GM21390 (cell line): Measurements from ENCODE around the gene RBM38.

Source experiments
- ATAC-seq: cut with Tn5 transposase; IDR thresholded peaks from one replicate; pipeline ENCODE4 v1.9.1; 2021; ENCODE audit not compliant: unreplicated experiment

RBM38 gene

DNA sequence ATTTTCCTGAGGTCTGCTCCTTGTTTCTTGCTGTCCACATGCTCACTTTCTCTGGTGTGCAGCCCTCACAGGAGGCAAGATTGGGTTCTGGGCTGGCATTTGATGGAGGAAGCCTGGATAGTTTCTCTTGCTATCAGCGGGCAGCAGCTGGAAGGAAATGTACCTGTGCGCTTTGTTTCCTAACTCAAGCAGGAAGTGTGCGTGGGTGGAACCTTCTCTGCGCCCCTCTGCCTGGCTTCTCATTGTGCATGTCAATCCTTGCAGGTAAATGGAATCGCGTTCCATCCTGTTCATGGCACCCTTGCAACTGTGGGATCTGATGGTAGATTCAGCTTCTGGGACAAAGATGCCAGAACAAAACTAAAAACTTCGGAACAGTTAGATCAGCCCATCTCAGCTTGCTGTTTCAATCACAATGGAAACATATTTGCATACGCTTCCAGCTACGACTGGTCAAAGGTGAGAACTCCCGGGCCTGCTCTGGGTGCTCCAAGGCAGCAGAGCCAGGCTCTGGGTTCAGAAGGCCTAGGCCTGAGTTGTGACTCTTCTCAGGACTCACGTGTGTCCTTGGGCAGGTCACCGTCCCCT is 16.8 kb upstream of the RBM38 start:
- no peak for ATAC-seq

DNA sequence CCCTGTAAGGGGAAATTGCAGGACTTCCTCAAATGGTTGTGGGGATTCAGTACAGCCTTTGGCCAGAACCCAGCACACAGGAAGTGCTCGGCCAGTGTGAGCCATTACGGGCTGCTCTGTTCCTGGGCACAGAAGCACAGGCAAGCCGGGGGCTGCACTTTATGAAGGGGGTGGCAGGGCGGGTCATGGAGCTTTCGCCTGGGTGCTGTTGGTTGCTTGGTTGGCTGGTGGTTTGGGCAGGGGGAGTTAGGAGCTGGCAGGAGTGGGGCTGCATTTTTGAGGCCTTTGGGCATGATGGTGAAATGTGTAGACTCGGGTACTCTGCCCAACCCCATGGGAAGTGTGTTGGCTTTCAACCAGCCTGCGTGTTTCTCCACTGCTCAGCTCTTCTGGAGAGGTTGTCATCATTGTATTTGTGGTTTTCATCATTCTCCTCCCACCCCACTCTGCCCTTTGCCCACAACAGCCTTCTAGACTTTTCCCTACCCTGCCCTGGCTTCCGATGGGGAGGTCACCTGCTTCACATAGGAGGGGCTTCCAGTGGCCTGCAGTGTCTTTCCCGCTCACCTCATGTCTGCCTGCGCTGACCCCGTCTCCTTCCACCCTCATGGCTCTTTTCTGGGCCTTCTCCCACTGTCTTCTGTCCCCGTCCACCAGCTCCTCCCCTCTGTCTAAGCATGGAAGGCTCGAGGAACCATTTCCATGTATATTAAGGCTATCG is 16.1 kb upstream of the RBM38 start:
- no peak for ATAC-seq

DNA sequence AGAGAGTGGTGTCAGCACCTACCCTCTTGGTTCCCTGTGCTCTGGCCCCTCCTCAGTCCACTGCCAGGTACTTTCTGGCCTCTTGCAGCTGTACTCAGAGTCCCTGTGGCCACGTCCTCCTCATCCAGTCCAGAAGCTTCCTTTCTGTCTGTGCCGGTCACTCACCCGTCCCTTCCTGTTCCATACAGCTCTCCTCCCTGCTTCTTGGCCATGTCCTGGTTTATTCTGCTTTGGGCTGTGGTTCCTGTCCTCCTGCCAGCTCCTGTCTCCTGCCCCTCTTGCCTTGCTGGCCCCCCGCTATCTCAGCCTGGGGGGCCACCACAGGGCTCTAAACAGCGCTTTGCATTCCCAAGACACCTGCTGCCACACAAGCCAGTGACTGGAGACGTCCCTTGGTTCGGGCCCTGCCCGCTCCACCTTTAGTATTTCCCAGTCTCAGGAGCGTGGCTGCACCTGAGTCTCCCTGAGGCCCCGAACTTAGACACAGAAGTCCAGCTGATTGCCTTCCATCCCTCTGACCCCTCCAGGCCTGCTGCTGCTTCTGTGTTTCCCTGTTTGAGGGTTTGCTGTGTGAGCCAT is 15.5 kb upstream of the RBM38 start:
- no peak for ATAC-seq

DNA sequence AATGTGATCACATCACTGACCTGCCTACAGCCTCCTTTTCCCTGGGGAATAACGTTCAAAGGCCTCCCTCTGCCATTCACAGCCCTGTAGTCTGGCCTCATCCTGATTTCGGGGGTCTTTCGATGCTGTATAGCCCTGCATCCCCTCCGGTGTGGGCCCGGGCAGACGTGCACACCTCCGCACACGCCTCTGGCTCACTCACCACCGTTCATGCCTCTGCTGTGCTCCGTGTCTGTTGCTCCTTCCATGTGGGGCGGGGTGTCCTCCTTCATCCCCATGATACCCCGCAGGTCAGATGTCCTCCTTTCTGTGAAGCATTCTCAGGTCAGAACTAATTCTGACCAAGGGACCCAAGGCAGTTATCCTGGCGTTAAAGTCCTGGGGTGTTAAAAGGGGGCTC is 13.8 kb upstream of the RBM38 start:
- ATAC-seq = no peak

DNA sequence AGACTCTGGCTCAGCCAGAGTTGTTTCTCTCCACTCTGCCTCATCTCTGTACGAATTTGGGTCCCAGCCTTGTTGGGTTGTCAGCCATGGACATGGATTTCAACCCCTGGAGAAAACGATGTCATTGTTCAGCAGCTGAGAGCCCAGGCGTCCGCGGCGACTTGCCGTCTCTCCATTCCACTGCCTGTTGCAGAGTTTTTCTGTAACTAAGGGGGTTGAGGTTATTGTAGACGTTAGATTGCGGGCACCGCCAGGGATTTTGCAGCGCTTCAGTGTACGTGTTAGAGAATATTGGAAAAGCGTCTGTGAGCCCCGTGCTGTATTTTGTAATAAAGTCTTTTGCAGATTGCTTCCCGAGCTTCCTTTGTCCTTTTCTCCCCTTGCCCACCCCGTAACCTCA is 13.1 kb upstream of the RBM38 start:
- ATAC-seq = no peak

DNA sequence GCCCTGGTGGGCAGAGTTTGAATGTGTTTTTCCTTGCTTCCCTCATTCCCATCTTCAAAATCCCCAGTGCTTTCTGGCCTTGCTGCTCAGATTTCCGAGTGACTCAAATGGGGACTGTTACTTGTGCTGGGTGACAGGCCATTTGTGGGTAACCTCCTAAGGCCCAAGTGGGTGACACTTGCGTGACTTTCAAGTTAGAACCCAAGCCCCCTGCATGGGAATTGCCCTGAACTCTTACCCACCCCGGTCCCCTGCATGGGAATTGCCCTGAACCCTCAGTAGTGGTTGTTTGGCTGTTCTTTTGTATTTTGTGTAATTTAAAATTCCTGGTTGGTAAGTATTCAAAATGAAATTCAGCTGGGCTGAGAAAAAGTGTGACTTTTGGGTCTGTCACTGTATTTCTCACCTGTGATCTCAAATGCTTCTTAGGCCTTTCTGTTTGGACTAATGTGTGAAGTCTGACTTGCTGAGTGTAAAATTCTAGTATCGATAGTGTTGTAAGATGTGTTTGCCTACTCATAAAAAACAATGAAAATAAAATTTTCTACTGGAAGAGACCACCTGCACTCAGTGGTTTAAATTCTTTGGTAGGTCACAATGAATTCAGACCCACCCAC is 12.4 kb upstream of the RBM38 start:
- ATAC-seq = no peak

DNA sequence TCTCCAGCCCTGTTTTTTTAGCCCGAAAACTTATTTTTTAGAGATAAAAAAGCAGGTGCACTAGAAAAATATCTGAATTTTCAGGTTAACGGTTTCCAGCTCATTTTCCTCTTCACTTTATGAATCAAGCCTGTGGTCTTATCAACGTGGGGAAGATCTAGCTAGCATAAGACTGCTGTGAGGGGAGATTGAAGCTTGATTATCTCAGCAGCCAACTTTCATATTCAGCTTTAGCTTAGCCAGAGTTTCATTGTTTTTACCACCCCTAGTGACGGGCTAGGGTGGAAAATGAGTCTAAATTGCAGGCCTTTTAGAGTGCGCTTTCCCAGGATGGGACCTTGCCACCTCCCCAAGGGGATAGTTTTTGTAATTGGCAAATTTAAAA is 11.9 kb upstream of the RBM38 start:
- ATAC-seq = no peak

DNA sequence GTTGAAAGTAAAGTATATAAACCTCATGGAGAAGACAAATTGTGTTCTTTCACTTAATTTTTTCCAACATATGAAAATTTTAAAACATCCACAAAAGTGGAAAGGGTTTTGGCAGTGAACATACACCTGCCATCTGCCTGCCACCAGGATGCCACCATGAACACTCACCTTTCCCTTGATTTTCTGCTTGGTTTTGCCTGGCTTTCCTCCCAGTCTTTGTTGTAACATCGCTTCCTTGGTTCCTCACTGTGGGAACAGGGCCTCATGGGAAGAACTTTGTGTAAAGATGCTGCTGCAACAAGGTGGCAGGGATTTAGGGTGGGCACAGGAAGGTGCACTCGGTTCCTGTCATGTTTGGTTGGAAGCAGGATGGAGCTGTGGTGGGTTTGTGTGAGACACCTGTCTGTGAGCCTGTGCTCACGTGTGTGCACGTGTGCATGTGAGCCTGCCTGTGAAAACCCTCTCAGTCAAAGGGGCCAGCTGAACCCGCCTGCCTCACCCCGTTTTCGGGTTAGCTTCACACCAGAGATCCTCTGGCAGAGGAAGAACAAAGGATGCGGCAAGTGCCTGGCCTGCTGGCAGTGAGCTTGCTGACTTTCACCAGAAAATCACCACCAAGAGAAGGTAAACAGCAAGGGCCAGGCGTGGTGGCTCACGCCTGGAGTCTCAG is 11.0 kb upstream of the RBM38 start:
- no peak for ATAC-seq

DNA sequence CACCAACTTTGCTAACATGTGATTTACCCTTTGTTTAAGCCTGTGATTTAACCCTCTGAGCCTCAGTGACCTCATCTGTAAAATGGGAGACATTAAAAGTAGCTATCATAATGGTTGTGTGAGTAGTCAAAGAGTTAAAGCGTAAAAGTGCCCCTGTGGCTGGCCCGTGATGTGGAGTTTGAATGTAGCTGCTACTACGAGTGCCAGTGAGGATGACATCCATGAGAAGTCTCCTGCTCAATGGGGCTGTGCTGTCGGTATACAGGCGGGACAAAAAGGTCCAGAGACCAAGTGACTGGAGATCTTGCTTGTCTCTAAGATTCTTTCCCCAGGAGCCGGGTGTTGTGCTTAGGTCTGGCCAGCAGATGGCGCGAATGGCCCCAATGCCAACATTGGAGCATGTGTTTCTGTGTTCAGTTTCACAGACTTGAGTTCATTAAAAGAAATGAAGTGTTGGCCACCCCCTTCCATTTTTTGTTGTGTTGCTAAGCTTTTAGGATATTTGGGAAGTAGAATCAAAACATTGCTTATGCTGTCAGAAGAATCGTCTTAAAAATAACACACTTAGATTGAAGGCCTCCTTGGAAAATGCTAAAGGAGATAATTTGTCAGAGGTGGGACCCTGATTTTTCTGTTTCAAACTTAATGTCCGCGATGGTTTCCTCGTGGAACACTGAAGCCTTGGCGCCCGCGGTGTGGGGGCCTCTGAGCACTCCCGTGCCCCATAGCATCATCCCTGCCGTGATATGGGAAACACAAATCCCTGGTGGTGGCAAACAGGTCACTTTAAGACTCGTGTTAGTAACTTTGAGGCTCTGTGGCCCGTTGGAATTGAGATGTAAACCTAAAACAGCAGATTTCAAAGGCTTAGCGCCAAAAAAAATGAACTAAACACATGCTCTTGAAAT is 9.3 kb upstream of the RBM38 start:
- no peak for ATAC-seq

DNA sequence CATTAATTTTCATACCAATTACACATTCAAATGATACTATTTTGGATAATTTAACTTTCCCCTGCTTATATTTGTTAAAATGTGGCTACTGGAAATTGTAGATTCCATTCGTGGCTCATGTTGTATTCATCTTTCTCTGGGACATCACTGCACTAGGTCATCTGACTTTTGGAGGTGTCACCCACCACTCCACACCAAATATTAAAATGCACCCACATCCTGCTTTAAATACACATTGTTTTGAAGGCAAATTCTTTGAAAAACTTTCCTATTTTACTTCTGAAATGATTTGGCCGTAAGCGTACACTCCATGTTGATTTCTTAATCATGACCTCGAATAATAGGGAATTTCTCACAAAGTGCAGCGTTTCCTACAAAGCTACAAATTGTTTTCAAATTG is 8.7 kb upstream of the RBM38 start:
- ATAC-seq = no peak

DNA sequence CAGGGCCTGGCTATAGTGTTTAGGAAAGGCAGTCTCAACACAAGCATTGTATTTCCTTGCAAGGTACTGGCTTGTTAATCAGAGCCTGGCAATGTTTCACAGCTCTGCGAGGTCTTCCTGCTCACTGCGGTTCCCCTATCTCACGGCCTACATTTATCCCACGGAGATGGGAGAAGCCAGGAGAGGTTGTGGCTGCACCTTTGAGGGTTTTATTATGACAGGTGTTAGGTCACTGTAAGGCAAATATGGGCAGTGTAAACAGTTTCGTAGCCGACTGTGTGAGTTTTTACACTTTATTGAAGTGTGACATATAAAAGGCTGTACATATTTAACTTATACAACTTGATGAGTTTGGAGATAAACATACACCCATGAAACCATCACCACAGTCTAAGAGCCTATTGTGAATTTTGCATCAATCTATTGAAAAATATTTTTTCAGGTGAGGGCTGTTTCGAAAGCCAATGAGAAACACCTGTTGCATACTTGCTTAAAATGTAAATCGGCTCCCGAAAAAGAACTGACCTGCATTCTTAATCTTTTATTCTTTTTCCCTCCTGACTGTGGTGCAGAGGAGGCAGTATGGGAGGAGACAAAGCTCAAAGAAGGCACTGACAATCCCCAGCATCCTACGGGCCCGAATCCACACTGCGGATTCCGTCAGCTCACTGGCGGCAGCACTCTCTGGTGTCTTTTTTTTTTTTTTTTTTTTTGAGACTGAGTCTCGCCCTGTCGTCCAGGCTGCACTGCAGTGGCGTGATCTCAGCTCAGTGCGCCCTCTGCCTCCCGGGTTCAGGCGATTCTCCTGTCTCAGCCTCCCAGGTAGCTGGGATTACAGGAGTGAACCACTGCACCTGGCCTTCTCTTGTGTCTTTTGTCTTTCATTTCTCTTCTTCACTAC is 7.5 kb upstream of the RBM38 start:
- no peak for ATAC-seq

DNA sequence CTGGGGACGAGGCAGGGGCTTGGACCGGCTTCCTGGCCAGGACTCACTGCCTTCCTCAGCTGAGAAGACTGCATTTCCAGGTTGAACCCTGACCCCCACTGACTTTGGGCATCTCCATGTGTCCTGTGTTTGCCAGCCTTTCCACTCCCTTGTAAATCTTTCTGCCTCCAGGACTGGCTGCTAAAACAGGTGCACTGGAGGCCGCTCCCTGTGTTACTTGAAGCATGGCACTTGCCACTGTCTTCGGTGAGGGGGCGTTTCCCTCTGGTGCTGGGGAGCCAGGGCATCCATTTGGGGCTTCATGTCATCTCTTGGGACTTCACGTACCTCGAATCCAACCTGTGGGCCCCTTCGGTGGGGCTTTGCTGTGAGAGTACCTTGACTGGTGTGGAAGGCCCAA is 6.7 kb upstream of the RBM38 start:
- no peak for ATAC-seq

DNA sequence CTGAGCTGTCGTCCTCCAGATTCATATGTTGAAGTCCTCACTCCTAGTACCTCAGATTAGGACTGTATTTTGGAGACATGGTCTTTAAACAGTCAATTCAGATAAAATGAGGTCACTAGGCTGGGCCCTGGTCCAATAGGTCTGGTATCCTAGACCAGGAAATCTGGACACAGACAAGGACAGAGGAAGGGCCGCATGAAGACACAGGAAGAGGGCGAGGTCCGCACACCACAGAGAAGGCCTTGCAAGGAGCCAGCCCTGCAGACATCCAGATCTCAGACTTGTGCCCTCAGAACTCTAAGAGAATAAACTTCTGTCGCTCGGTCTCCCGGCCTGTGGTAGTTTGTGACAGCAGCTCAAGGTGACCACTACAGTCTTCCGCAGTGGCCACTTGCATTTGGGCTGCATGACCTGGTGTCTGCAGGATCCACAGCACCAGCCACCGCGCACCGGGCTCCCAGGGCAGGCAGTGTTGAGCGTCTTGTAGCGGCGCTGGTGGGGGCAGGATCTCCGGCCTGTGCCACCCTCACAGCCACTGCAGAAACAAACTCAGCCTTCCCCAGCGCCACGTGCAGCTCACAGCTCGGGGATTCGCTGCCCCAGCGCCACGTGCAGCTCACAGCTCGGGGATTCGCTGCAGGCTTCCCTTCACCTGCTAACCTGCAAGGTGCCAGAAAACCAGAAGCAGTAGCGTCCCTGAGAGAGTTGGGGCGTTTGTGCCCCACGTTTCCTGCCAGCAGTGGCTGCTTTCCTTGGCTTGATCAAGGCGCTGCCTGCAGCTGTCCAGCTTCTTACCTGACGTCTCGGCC is 6.0 kb upstream of the RBM38 start:
- no peak for ATAC-seq

DNA sequence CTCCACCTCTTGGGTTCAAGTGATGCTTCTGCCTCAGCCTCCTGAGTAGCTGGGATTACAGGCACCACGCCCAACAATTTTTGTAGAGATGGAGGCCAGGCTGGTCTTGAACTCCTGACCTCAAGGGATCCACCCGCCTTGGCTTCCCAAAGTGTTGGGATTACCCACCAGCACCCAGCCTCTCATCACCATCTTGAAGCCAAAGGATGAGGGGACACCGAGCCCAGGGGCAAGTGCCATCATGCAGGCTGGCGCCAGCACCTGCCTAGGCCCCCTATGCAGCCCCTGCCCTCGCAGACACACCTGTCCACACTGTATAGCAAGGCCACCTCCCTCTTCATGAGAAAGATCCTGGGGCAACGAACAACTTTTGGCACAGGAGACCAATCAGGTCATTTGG is 5.3 kb upstream of the RBM38 start:
- no peak for ATAC-seq

DNA sequence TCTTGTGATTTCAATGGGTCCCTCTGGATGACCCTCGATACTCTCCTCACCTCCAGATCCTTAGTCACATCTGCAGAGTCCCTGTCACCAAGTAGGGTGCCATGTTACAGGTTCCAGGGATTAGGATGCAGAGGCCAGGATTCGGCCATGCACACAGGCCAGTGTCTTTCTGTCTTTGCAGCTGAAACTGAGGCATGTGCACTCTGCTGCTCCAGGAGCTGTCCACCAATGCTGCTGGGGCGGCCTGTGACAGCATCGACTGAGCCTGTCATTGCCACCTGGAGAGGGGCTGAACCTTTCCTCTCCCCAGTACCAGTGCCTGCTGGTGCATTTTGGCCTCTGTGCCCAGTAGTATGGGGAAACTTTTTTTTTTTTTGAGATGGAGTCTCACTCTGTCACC is 4.4 kb upstream of the RBM38 start:
- no peak for ATAC-seq

DNA sequence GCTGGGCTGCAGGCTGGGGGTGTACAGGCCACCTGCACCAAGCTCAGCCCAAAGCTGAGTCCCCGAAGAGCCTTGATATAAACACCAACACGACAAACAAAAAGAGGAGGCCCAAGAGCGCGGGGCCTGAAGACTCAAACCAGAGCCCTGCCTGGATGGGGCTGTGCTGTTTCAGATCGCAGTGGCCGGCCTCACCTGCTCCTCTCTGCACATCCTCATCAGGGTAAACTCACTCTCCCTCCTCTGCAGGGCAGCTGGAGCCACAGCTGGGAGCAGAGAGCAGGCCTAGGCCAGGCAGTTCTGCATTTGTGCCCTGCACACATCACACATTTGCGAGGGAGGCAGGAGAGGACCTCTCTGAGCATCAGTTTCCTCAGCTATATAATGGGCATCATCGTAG is 3.7 kb upstream of the RBM38 start:
- ATAC-seq = no peak

DNA sequence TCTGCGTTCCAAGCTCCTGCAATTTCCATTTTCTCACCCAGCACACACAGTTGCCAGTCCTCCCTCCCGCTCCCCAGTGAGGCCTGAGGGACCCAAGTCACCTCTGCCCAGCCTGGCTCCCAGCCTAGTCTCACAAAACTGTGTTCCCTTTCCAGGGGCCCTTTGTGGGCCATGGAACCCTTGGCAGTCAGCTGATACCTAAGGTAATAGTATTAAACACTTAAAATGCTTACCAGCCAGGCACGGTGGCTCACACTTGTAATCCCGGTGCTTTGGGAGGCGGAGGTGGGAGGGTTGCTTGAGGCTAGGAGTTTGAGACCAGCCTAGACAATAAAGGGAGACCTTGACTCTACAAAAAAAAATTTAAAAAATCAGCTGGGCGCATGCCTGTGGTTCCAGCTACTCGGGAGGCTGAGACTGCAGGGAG is 3.2 kb upstream of the RBM38 start:
- no peak for ATAC-seq

DNA sequence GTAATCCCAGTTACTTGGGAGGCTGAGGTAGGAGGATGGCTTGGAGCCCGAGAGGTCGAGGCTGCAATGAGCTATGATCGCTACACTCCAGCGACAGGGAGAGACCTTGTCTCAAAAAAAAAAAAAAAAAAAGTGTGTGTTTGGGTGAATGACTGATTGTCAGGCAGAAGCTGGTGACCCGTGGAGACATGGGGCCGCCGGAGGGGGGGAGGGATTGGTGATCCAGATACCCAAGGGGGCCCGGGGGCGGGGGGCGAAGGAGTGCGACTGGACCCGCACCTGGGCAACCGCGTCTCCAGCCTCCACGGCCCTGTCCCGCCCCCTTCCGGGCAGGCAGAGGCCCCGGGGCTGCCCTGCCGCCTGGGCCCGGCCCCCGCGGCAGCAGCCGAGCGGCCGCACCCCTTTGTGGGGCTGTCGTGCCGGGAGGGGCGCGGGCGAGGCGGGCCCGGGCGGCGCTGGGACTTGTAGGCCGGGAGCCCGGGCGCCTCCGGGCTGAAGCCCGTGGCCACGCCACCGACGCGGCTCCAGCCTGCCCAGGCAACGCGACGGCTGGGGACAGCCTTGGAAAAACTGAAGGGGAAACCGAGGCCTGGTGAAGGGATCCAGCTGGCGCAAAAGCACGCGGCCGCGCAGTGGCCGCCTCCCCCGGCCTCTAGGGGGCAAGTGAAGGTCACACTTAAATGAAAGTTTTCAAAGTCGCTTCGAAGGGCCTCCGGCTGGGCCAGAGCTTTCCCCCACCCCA is 2.1 kb upstream of the RBM38 start:
- ATAC-seq = peak; percentile 33
